ENCODE measurements around the gene CUL4A.
"Not testable (repeated sequence)": the region's sequence is repeated elsewhere in the genome, so short reads cannot be mapped to it uniquely, and the experiment has no call there.

Gene CUL4A

DNA sequence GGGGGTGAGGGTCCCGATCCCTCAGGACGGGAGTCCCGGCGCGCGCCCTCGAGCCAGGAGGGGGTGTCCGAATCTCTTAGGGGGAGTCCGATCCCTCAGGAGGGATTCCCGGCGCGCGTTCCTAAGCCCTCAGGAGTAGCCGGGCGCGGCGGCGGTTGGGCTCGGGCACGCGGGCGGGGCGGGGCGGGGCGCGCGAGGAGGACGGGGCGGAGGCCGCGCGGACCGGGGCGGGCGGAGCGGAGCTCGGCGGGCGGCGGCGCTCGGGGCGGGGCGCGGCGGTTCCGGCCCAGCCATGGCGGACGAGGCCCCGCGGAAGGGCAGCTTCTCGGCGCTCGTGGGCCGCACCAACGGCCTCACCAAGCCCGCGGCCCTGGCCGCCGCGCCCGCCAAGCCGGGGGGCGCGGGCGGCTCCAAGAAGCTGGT is at the start of gene CUL4A:
TSS of gene CUL4A (plus strand) at position 278 of the 423 bp plus-strand sequence. CDS start at position 293, 15 bp downstream.
- H3K27ac ChIP-seq = peak within 1 kb of the TSS; percentile 99
- TF ChIP-seq, protein P1, sequence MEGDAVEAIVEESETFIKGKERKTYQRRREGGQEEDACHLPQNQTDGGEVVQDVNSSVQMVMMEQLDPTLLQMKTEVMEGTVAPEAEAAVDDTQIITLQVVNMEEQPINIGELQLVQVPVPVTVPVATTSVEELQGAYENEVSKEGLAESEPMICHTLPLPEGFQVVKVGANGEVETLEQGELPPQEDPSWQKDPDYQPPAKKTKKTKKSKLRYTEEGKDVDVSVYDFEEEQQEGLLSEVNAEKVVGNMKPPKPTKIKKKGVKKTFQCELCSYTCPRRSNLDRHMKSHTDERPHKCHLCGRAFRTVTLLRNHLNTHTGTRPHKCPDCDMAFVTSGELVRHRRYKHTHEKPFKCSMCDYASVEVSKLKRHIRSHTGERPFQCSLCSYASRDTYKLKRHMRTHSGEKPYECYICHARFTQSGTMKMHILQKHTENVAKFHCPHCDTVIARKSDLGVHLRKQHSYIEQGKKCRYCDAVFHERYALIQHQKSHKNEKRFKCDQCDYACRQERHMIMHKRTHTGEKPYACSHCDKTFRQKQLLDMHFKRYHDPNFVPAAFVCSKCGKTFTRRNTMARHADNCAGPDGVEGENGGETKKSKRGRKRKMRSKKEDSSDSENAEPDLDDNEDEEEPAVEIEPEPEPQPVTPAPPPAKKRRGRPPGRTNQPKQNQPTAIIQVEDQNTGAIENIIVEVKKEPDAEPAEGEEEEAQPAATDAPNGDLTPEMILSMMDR (conservative IDR thresholded peaks at IDR 0.05) = no peak
- no peak for TF ChIP-seq ZFX (IDR thresholded peaks at IDR 0.05)

DNA sequence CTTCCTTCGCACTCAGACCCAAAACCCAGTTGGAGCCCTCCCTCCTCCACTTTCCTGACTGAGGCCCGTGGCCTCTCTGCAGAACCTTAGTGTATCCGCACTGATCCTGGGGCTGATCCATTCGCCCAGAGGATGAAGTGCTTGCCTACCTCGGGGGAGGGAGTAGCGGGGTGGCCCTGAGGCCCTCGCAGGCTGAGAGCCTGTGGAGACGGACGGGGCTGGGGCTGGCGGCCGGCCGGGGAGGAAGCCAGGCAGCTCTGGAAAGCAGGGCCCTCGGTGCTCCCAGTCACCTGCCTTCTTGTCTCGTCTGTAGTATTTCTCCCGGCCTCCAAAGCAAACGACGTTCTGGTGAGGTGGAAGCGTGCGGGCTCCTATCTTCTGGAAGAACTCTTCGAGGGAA is 49.7 kb upstream of the CUL4A start:
- no peak for TF ChIP-seq ZFX (IDR thresholded peaks at IDR 0.05)
- TF ChIP-seq, protein P1 (conservative IDR thresholded peaks at IDR 0.05) = no peak
- H3K27ac ChIP-seq = no peak overlapping the region

DNA sequence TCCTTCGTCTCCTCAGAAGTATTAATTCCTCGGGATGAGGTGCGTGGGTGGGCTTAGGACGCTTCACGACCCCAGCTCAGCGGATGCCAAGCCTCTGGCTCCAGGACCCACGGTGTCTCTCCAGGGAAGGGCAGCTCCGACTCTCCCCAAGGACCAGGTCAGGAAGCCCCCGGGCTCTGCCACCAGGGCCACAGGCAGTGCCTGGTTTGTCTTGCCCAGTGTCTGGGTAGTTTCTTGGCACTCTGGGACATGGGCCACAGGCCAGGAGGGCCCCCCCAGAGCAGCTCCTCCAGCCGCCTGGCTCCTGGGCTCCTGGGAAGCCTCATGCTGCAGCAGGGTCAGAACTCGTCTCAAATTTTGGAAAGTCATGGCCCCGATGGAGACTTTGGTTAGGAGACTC is 48.4 kb upstream of the CUL4A start:
- TF ChIP-seq, protein P1 (conservative IDR thresholded peaks at IDR 0.05) = no peak
- TF ChIP-seq ZFX (IDR thresholded peaks at IDR 0.05) = no peak
- no peak overlapping the region for H3K27ac ChIP-seq

DNA sequence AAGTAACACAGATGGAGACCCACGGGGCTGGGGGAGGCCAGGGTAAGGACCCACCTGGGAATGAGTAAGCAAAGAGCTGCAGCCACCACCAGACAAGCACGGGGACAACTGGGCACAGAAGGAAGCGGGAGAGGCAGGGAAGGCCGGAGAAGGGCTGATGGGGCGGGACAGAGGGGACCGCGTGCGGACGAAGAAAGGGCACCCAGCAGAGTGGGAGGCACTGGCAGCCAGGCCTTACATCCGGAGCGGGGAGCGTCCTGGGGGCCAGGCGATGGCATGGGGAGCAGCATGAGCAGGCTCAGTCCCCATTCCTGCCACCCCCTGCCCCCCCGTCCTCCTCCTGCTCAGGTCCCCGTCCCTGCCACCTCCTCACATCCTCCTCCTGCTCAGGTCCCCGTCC is 48.0 kb upstream of the CUL4A start:
- no peak overlapping the region for H3K27ac ChIP-seq
- TF ChIP-seq, protein P1 (conservative IDR thresholded peaks at IDR 0.05) = no peak
- TF ChIP-seq ZFX (IDR thresholded peaks at IDR 0.05) = no peak

DNA sequence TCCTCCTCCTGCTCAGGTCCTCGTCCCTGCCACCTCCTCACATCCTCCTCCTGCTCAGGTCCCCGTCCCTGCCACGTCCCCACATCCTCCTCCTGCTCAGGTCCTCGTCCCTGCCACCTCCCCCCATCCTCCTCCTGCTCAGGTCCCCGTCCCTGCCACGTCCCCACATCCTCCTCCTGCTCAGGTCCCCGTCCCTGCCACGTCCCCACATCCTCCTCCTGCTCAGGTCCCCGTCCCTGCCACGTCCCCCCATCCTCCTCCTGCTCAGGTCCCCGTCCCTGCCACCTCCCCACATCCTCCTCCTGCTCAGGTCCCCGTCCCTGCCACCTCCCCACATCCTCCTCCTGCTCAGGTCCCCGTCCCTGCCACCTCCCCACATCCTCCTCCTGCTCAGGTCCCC is 47.4 kb upstream of the CUL4A start:
- not testable (repeated sequence) for H3K27ac ChIP-seq

DNA sequence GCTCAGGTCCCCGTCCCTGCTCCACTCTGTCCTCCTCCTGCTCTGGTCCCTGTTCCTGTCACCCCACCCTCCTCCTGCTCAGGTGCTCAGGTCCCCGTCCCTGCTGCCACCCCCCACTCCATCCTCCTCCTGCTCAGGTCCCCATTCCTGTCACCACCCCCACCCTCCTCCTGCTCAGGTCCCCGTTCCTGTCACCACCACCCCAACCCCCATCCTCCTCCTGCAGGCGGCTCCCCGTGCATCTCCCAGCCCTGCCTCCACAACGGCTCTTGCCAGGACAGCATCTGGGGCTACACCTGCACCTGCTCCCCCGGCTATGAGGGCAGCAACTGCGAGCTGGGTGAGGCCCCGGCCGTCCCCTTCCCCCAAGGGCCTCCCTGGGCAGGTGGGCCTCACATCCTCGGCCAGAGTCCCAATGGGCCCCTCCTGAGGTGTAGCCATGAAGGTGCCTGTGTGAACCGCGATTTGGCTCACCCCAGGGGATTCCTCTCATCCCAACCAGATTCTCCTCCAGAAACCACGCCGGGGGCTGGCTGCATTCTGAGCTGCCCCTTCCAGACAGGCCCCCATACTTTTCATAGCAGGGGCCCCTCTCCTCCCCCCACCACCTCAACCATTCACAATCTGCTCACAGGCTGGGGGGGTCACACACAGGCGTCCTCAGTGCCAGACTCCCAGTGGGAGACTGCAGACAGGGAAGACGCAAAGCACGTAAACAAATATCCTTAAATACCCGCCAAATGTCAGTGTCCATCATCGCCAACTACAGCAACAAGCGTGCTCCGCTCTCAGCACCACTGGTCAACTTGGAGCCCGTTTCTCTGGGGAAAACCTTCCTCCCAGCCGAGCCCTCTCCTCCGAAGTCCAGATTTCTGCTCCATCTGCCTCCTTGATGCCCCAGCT is 46.4 kb upstream of the CUL4A start:
- no peak overlapping the region for H3K27ac ChIP-seq
- TF ChIP-seq, protein P1 (conservative IDR thresholded peaks at IDR 0.05) = no peak
- no peak for TF ChIP-seq ZFX (IDR thresholded peaks at IDR 0.05)

DNA sequence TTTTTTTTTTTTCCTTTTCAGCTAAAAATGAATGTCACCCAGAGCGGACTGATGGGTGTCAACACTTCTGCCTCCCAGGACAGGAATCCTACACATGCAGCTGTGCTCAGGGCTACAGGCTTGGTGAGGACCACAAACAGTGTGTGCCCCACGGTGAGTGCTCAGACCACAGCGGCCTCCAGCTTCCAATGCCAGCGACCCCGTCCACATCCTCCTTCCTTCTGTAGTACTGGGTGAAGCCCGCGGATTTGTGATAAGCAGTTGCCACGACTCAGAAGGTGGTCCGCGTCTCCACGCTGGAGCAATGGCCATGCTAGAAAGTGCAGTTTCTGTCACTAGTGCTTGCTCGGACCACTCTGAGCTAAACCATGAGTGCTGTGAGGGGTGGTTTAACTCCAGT is 44.9 kb upstream of the CUL4A start:
- TF ChIP-seq, protein P1 (conservative IDR thresholded peaks at IDR 0.05) = no peak
- no peak for TF ChIP-seq ZFX (IDR thresholded peaks at IDR 0.05)
- H3K27ac ChIP-seq = no peak overlapping the region

DNA sequence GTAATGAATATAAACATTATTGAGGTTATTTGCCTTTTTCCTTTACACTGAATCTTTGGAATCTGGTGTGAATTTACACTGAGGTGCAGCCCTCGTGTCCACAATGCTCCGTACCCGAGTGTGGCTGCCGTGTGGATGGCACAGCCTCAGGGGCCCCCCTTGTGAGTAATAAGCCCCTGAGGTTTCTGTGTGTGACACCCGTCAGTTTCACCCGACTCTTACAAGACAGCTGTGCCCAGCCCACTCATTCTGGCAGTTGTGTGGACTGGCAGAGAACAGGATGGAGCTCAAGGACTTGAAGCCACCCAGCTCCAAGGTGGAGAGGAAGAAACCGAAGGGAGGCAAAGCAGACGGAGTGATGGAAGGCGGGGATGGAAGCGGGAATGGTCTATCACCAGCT is 43.1 kb upstream of the CUL4A start:
- H3K27ac ChIP-seq = no peak overlapping the region
- TF ChIP-seq ZFX (IDR thresholded peaks at IDR 0.05) = no peak
- TF ChIP-seq, protein P1 (conservative IDR thresholded peaks at IDR 0.05) = no peak
